Measurements from ENCODE around the gene ARHGAP33.

DNA sequence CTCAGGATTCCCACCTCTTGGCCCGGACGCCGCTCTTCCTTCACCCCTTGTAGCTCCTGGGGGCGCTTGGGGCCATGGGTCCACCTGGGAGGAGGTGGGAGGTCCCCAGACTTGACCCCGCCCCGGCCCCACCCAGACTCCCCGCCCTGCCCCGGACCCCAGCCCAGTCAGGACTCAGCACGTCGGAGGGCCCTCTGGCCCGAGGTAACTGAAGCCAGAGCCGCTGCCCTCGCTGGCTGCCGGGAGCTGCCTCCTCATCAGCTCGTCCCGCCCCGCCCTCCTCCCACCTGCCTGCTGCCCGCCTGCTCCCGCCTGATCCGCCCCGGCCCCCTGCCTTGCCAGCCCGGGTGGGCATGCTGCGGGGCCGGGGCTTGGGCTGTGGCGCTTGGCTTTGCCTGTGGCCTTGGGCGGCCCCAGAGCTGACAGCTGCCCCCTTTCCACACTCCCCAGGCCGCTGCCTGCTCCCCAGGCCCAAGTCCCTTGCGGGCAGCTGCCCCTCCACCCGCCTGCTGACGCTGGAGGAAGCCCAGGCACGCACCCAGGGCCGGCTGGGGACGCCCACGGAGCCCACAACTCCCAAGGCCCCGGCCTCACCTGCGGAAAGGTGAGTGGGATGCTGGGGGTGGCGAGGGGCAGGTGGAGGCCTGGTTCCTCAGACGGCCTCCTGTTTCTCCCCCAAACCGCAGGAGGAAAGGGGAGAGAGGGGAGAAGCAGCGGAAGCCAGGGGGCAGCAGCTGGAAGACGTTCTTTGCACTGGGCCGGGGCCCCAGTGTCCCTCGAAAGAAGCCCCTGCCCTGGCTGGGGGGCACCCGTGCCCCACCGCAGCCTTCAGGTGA is 9.4 kb downstream of the ARHGAP33 start:
- TF ChIP-seq, protein P1, sequence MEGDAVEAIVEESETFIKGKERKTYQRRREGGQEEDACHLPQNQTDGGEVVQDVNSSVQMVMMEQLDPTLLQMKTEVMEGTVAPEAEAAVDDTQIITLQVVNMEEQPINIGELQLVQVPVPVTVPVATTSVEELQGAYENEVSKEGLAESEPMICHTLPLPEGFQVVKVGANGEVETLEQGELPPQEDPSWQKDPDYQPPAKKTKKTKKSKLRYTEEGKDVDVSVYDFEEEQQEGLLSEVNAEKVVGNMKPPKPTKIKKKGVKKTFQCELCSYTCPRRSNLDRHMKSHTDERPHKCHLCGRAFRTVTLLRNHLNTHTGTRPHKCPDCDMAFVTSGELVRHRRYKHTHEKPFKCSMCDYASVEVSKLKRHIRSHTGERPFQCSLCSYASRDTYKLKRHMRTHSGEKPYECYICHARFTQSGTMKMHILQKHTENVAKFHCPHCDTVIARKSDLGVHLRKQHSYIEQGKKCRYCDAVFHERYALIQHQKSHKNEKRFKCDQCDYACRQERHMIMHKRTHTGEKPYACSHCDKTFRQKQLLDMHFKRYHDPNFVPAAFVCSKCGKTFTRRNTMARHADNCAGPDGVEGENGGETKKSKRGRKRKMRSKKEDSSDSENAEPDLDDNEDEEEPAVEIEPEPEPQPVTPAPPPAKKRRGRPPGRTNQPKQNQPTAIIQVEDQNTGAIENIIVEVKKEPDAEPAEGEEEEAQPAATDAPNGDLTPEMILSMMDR (IDR thresholded peaks at IDR 0.05), result no peak
- TF ChIP-seq POLR2A (IDR thresholded peaks at IDR 0.05), result no peak

Data from Peyer's patch (tissue), 4 donors.